CD8-positive, alpha-beta memory T cell (primary cell): ENCODE data around the gene LRBA. TPM values are rescaled to one million over a fixed set of nuclear protein-coding genes. Genes with fewer than 3 reads are reported as not detected.

Experiments
- CTCF ChIA-PET: fragments of 350-600 bp; sonication (Branson Sonifier 250); formaldehyde crosslinking; loops from one replicate; lab custom pipeline; 2021; ENCODE audit warnings: antibody characterized with exemption; lab: Charles Lee
- POLR2A ChIA-PET: fragments of 350-600 bp; sonication (Branson Sonifier 250); formaldehyde crosslinking; loops from one replicate; lab custom pipeline; 2021; ENCODE audit warnings: antibody characterized with exemption; lab: Charles Lee
- DNase-seq, 5 donors: peaks; one replicate each; pipeline versions ENCODE4 v3.0.0 to v3.0.0-alpha.2; 2020 to 2022; ENCODE audit warnings: mixed read lengths in 1 of 5
- H3K27ac ChIP-seq: one replicate; pipeline ENCODE4 v1.7.0; 2013; ENCODE audit warnings: low read depth, mild to moderate bottlenecking, low read length, moderate library complexity
- H3K27me3 ChIP-seq: 2 replicates; pipeline ENCODE4 v1.7.0; 2013; ENCODE audit warnings: low read length, mild to moderate bottlenecking; ENCODE audit not compliant: insufficient read depth, poor library complexity, severe bottlenecking
- H3K36me3 ChIP-seq: 2 replicates; pipeline ENCODE4 v1.7.0; 2013; ENCODE audit warnings: mild to moderate bottlenecking, low read length, moderate library complexity; ENCODE audit not compliant: insufficient read depth
- H3K4me1 ChIP-seq: 2 replicates; pipeline ENCODE4 v1.7.0; 2013; ENCODE audit warnings: mild to moderate bottlenecking, low read length, moderate library complexity; ENCODE audit not compliant: insufficient read depth
- H3K4me3 ChIP-seq: 2 replicates; pipeline ENCODE4 v1.7.0; 2013; ENCODE audit warnings: mild to moderate bottlenecking, low read length
- H3K9me3 ChIP-seq: 2 replicates; pipeline ENCODE4 v1.7.0; 2013; ENCODE audit warnings: mild to moderate bottlenecking, low read length
- H3K27ac Mint-ChIP-seq, 8 donors: one replicate each; pipeline ENCODE4 v1.8.0; 2020 to 2021; ENCODE audit warnings: mixed read lengths in 8 of 8, mild to moderate bottlenecking in 6 of 8, inconsistent platforms in 3 of 8, moderate library complexity in 3 of 8
- H3K27me3 Mint-ChIP-seq, 2 donors: one replicate each; pipeline ENCODE4 v1.8.0; 2020 to 2021; ENCODE audit warnings: mixed read lengths in 2 of 2, mild to moderate bottlenecking in 1 of 2, moderate library complexity in 1 of 2
- H3K36me3 Mint-ChIP-seq, 3 donors: one replicate each; pipeline ENCODE4 v1.8.0; 2020 to 2021; ENCODE audit warnings: mixed read lengths in 3 of 3, inconsistent platforms in 1 of 3, mild to moderate bottlenecking in 1 of 3
- H3K4me1 Mint-ChIP-seq, 3 donors: one replicate each; pipeline ENCODE4 v1.8.0; 2020 to 2021; ENCODE audit warnings: mixed read lengths in 3 of 3, inconsistent platforms in 1 of 3, mild to moderate bottlenecking in 1 of 3
- H3K4me3 Mint-ChIP-seq, 7 donors: one replicate each; pipeline ENCODE4 v1.8.0; 2020 to 2021; ENCODE audit warnings: mixed read lengths in 7 of 7, mild to moderate bottlenecking in 6 of 7, moderate library complexity in 4 of 7, inconsistent platforms in 2 of 7
- H3K9me3 Mint-ChIP-seq, 5 donors: one replicate each; pipeline ENCODE4 v1.8.0; 2020 to 2022; ENCODE audit warnings: mixed read lengths in 5 of 5, mild to moderate bottlenecking in 3 of 5, moderate library complexity in 2 of 5, inconsistent platforms in 1 of 5
- polyA plus RNA-seq: library from polyadenylated mRNA; unstranded; fragments of 300-500 nt; fragmentation: Illumina TruSeq; gene quantifications from one replicate; pipeline ENCODE4 v1.2.3, GENCODE V29; 2021
- total RNA-seq, 2 experiments: library from RNA; stranded (reverse); gene quantifications; one replicate each; pipeline ENCODE4 v1.2.3, GENCODE V29; 2021

Gene LRBA
- total and polyA plus RNA-seq, 3 experiments from 2014 or later = 25.9 to 61.9 (median 56.4) TPM

DNA sequence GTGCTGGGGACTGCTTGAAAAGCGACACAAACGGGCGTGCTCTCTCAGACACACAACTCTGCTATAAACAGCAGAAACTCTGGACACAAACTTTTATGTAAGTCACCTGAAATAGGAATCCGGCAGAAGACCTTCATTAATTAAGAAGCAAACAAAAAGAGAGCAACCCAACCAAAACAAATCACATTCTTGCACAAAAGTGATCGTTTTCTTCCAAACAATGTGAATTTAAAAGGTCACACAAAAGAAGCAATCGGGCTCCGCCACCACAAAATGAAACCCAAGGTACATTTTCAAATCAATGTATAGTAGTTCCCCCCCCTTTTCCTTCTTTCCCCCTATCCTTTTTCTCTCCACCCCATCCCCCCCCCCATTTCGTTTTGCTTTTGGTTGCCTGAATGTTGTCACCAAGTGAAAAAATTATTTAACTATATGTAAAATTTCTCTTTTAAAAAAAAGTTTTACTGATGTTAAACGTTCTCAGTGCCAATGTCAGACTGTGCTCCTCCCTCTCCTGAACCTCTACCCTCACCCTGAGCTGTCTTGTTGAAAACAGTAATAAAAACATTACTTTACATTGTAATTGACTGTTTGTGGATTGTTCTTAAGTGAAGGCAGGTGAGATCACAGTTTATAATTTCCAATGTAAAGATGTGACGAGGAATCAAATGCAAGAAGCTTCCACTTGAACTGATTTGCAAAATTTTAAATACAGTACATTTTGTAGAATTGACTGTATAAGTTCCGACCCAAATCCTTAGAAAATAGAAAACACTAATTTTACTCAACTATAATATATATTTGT, 430.8 kb downstream of the LRBA start:
- Histone ChIP-seq H3K4me1 (no peaks in the 10 kb centered on the region), H3K9me3 (no peaks in the 10 kb centered on the region), H3K27me3 (no peaks in the 10 kb centered on the region), H3K27ac (no peak overlapping the region), H3K36me3 (peaks cover 11% of the 10 kb centered on the region), H3K4me3 (no peak overlapping the region)
- no peaks in the 10 kb centered on the region for H3K27me3 Mint-ChIP-seq
- POLR2A ChIA-PET = no interaction called here
- no peaks in the 10 kb centered on the region for H3K9me3 Mint-ChIP-seq
- H3K36me3 Mint-ChIP-seq = peaks cover 31 to 81% (median 40%) of the 10 kb centered on the region in 3 donors
- DNase-seq = no peak
- H3K4me3 Mint-ChIP-seq = no peak overlapping the region
- CTCF ChIA-PET = no interaction called here
- H3K27ac Mint-ChIP-seq = peak overlapping the region in 1 of 8 donors; percentile 54
- peaks cover 0 to 4% (median 0%) of the 10 kb centered on the region in 3 donors for H3K4me1 Mint-ChIP-seq

DNA sequence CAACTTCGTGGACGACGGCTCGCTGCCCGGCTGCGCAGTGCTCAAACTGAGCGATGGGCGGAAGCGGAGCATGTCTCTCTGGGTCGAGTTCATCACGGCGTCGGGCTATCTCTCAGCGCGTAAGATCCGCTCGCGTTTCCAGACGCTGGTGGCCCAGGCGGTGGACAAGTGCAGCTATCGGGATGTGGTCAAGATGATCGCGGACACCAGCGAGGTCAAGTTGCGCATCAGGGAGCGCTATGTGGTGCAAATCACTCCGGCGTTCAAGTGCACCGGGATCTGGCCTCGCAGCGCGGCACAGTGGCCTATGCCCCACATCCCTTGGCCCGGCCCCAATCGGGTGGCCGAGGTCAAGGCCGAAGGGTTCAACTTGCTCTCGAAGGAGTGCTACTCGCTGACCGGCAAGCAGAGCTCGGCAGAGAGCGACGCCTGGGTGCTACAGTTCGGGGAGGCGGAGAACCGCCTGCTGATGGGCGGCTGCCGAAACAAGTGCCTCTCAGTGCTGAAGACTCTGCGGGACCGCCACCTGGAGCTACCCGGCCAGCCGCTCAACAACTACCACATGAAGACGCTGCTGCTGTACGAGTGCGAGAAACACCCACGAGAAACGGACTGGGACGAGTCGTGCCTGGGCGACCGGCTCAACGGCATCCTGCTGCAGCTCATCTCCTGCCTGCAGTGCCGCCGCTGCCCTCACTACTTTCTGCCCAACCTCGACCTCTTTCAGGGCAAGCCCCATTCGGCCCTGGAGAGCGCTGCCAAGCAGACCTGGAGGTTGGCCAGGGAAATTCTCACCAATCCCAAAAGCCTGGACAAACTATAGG, 431.6 kb downstream of the LRBA start:
- no peaks in the 10 kb centered on the region for H3K27me3 ChIP-seq
- no peak overlapping the region for H3K4me3 Mint-ChIP-seq
- CTCF ChIA-PET = no interaction called here
- no peaks in the 10 kb centered on the region for H3K9me3 ChIP-seq
- peaks cover 0 to 2% of the 10 kb centered on the region in 2 donors for H3K27me3 Mint-ChIP-seq
- peaks cover 0 to 2% (median 0%) of the 10 kb centered on the region in 5 donors for H3K9me3 Mint-ChIP-seq
- no peak overlapping the region for H3K27ac Mint-ChIP-seq
- no peak overlapping the region for H3K27ac ChIP-seq
- no peak overlapping the region for H3K4me3 ChIP-seq
- peaks cover 0 to 4% (median 0%) of the 10 kb centered on the region in 3 donors for H3K4me1 Mint-ChIP-seq
- peaks cover 9% of the 10 kb centered on the region for H3K36me3 ChIP-seq
- DNase-seq = peak in 1 of 5 donors; percentile 44
- H3K4me1 ChIP-seq = no peaks in the 10 kb centered on the region
- POLR2A ChIA-PET = no interaction called here
- H3K36me3 Mint-ChIP-seq = peaks cover 37 to 81% (median 48%) of the 10 kb centered on the region in 3 donors

DNA sequence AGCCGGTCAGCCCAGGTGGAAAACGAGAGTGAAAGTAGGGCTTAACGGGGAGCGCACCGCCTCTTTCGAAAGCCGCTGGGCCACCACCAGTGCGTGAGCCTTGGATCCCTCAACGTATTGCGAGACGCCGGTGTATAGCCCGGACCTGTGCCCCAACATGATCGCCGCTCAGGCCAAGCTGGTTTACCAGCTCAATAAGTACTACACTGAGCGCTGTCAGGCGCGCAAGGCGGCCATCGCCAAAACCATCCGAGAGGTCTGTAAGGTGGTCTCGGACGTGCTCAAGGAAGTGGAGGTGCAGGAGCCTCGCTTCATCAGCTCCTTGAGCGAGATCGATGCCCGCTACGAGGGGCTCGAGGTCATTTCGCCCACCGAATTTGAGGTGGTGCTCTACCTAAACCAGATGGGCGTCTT, 432.2 kb downstream of the LRBA start:
- Mint-ChIP-seq H3K4me3 (no peak overlapping the region), H3K27ac (no peak overlapping the region), H3K27me3 (peaks cover 0 to 2% of the 10 kb centered on the region in 2 donors), H3K4me1 (peaks cover 0 to 2% (median 0%) of the 10 kb centered on the region in 3 donors), H3K9me3 (peaks cover 0 to 2% (median 0%) of the 10 kb centered on the region in 5 donors), H3K36me3 (peaks cover 33 to 76% (median 44%) of the 10 kb centered on the region in 3 donors)
- Histone ChIP-seq H3K4me3 (no peak overlapping the region), H3K27me3 (no peaks in the 10 kb centered on the region), H3K27ac (no peak overlapping the region), H3K4me1 (no peaks in the 10 kb centered on the region), H3K9me3 (no peaks in the 10 kb centered on the region), H3K36me3 (peaks cover 9% of the 10 kb centered on the region)
- ChIA-PET POLR2A (no interaction called here), CTCF (no interaction called here)
- no peak for DNase-seq

DNA sequence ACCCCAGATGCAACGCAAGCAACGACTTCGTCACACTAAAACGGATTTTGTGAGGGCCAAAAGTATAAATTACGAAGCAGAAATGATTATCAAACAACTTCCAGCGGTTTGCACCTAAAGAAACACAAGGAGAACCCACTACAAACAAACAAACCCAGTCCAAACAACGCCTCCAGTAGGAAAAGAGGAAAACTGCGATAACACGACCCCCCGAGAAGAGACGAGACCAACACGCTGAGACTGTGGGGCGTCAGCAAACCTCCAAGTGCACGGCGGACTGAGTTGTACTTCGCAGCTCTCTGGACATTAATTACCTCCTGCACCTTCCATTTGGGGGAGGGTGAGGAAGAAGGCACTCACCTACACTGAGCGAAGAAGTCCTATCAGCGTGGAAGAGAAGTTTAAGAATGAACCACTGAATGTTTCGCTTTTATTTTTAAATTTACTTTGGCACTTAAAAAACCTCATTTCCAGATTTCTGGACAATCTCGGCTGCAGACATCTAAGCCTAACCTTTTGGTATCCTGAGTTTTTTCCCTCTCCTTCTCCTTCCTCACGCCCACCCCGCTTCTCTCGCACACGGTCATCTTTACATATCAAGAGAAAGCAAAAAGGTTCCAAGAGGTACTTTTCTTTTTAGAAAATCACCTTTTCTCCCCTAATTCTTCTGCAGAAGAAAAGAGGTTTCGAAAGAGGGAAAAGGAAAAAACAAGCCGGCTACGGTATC, 432.8 kb downstream of the LRBA start, which contains the start of gene MAB21L2:
MAB21L2 (plus strand) TSS at position 6 of the 727 bp plus-strand sequence. CDS start 879 bp downstream, outside the sequence.
- Histone ChIP-seq H3K4me3 (no peak within 1 kb of the TSS), H3K27ac (no peak within 1 kb of the TSS), H3K27me3 (no peaks in the 10 kb centered on the region), H3K36me3 (peaks cover 9% of the 10 kb centered on the region), H3K4me1 (no peaks in the 10 kb centered on the region), H3K9me3 (no peaks in the 10 kb centered on the region)
- DNase-seq = no peak
- Mint-ChIP-seq H3K9me3 (peaks cover 0 to 2% (median 0%) of the 10 kb centered on the region in 5 donors), H3K4me1 (peaks cover 0 to 2% (median 0%) of the 10 kb centered on the region in 3 donors), H3K4me3 (no peak within 1 kb of the TSS), H3K36me3 (peaks cover 33 to 71% (median 44%) of the 10 kb centered on the region in 3 donors), H3K27me3 (peaks cover 0 to 2% of the 10 kb centered on the region in 2 donors), H3K27ac (peak within 1 kb of the TSS in 1 of 8 donors; percentile 21)
- ChIA-PET CTCF (no interaction called here), POLR2A (no interaction called here)

DNA sequence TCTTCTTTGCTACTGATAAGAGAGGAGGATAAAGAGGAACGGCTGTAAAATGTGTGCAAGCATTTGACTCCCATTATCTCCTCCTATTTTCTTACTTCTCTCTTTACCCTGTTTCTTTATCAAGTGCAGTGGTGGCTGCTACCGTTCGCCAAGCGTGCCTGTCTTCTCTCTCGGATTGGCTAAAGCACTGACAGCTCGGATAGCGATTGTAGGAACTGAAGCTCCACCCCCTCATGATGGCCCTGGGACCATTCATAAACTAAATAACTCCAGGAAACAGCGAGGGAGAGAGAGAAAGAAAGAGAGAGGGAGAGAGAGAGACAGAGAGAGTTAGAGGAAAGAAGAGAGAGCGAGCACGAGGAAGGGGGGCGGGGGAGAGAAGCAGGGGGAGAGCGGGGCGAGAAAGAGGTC, 433.4 kb downstream of the LRBA start:
- peaks cover 0 to 2% of the 10 kb centered on the region in 2 donors for H3K27me3 Mint-ChIP-seq
- peaks cover 33 to 66% (median 44%) of the 10 kb centered on the region in 3 donors for H3K36me3 Mint-ChIP-seq
- no peak overlapping the region for H3K4me3 Mint-ChIP-seq
- no peak overlapping the region for H3K27ac Mint-ChIP-seq
- peaks cover 0 to 2% (median 0%) of the 10 kb centered on the region in 3 donors for H3K4me1 Mint-ChIP-seq
- no peak for DNase-seq
- no peaks in the 10 kb centered on the region for H3K27me3 ChIP-seq
- ChIA-PET POLR2A (no interaction called here), CTCF (no interaction called here)
- no peak overlapping the region for H3K4me3 ChIP-seq
- no peaks in the 10 kb centered on the region for H3K9me3 ChIP-seq
- H3K9me3 Mint-ChIP-seq = peaks cover 0 to 2% (median 0%) of the 10 kb centered on the region in 5 donors
- H3K4me1 ChIP-seq = no peaks in the 10 kb centered on the region
- no peak overlapping the region for H3K27ac ChIP-seq
- peaks cover 9% of the 10 kb centered on the region for H3K36me3 ChIP-seq

DNA sequence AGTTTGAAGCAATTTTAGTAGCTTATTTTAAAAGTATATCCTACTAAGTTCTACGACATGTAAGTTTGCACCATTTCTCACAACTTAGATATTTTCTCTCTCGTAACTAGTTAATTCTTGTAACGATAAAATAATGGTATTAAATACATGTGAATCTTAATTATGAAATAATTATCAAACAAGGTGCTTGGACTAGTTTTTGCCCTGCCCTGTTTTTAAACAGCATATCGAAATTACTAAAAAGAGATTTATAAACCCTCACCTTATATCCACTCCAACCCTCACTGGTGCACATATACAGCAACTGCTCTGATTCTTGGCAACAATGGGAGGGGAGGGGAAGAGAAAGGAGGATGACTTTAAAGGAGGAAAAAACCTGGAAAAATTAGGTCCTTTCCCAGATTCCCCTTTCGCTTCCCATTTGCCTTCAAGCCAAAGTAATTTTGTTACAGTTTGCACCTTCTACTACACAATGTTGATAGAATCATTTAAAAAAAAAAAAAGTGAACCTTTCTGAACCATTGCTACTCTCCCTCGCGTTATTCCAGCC, 434.0 kb downstream of the LRBA start:
- Histone ChIP-seq H3K4me3 (no peak overlapping the region), H3K9me3 (no peaks in the 10 kb centered on the region), H3K27ac (no peak overlapping the region), H3K36me3 (peaks cover 9% of the 10 kb centered on the region), H3K27me3 (no peaks in the 10 kb centered on the region), H3K4me1 (no peaks in the 10 kb centered on the region)
- H3K27ac Mint-ChIP-seq = peak overlapping the region in 1 of 8 donors; percentile 21
- ChIA-PET POLR2A (no interaction called here), CTCF (no interaction called here)
- H3K4me1 Mint-ChIP-seq = peaks cover 0 to 2% (median 0%) of the 10 kb centered on the region in 3 donors
- peaks cover 0 to 2% (median 0%) of the 10 kb centered on the region in 5 donors for H3K9me3 Mint-ChIP-seq
- H3K27me3 Mint-ChIP-seq = peaks cover 0 to 2% of the 10 kb centered on the region in 2 donors
- peaks cover 29 to 62% (median 44%) of the 10 kb centered on the region in 3 donors for H3K36me3 Mint-ChIP-seq
- DNase-seq = no peak
- no peak overlapping the region for H3K4me3 Mint-ChIP-seq

DNA sequence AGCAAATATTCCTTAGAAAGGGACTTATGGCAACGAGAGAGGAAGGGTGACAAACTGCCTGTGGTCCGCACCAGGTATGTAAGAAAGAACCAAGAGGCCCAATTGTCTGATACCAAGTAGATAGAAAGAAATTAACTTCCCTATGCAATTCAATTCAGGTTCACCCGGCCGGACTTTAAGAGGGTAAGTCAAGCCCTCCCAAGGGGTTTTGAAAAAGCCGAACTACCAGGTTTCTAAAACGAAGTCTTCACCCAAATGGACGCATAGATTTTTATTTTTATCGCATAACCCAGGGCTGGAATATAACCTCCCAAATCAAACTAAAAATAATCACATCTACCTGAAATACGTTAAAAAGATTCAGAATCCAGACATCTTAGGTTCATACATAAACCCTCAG, 434.8 kb downstream of the LRBA start:
- H3K36me3 ChIP-seq = peaks cover 9% of the 10 kb centered on the region
- H3K4me3 Mint-ChIP-seq = no peak overlapping the region
- no peaks in the 10 kb centered on the region for H3K4me1 ChIP-seq
- peaks cover 0 to 2% (median 0%) of the 10 kb centered on the region in 5 donors for H3K9me3 Mint-ChIP-seq
- H3K27ac Mint-ChIP-seq = no peak overlapping the region
- no peak for DNase-seq
- peaks cover 25 to 59% (median 44%) of the 10 kb centered on the region in 3 donors for H3K36me3 Mint-ChIP-seq
- peaks cover 0 to 2% (median 0%) of the 10 kb centered on the region in 3 donors for H3K4me1 Mint-ChIP-seq
- POLR2A ChIA-PET = no interaction called here
- H3K4me3 ChIP-seq = no peak overlapping the region
- H3K27me3 ChIP-seq = no peaks in the 10 kb centered on the region
- CTCF ChIA-PET = no interaction called here
- H3K9me3 ChIP-seq = no peaks in the 10 kb centered on the region
- no peak overlapping the region for H3K27ac ChIP-seq
- H3K27me3 Mint-ChIP-seq = peaks cover 0 to 2% of the 10 kb centered on the region in 2 donors
